H9 (cell line): ENCODE data around the gene RNLS. TPM values are rescaled to one million over a fixed set of nuclear protein-coding genes. Genes with fewer than 3 reads are reported as not detected.

Experiments
- DNase-seq: peaks from one replicate; pipeline ENCODE4 v3.0.0-alpha.2; 2017
- H2AFZ ChIP-seq: one replicate; pipeline ENCODE4 v1.6.1; 2013; ENCODE audit warnings: mild to moderate bottlenecking, low read length, control low read depth, moderate library complexity
- H2AK5ac ChIP-seq: 2 replicates; pipeline ENCODE4 v1.6.1; 2013; ENCODE audit warnings: low read length, control low read depth, mixed read lengths; ENCODE audit not compliant: insufficient read length
- H2BK120ac ChIP-seq: one replicate; pipeline ENCODE4 v1.6.1; 2013; ENCODE audit warnings: low read depth, mild to moderate bottlenecking, low read length, control low read depth, inconsistent platforms; ENCODE audit not compliant: poor library complexity, severe bottlenecking
- H2BK12ac ChIP-seq: 2 replicates; pipeline ENCODE4 v1.6.1; 2013; ENCODE audit warnings: low read length, control low read depth, mixed read lengths, low read depth; ENCODE audit not compliant: insufficient read length
- H2BK15ac ChIP-seq: 2 replicates; pipeline ENCODE4 v1.6.1; 2013; ENCODE audit warnings: low read depth, low read length, control low read depth
- H2BK20ac ChIP-seq: one replicate; pipeline ENCODE4 v1.6.1; 2013; ENCODE audit warnings: low read depth, mild to moderate bottlenecking, low read length, control low read depth, inconsistent platforms; ENCODE audit not compliant: poor library complexity, severe bottlenecking
- H2BK5ac ChIP-seq: 2 replicates; pipeline ENCODE4 v1.6.1; 2013; ENCODE audit warnings: low read length, control low read depth, mixed read lengths; ENCODE audit not compliant: insufficient read length
- H3K14ac ChIP-seq: 2 replicates; pipeline ENCODE4 v1.6.1; 2013; ENCODE audit warnings: low read length, control low read depth; ENCODE audit not compliant: insufficient read depth
- H3K18ac ChIP-seq: 2 replicates; pipeline ENCODE4 v1.6.1; 2013; ENCODE audit warnings: low read depth, mild to moderate bottlenecking, mixed read lengths, low read length, control low read depth; ENCODE audit not compliant: insufficient read length
- H3K23ac ChIP-seq: 2 replicates; pipeline ENCODE4 v1.6.1; 2013; ENCODE audit warnings: low read length, control low read depth, mixed read lengths, low read depth; ENCODE audit not compliant: insufficient read length
- H3K23me2 ChIP-seq: 2 replicates; pipeline ENCODE4 v1.6.1; 2013; ENCODE audit warnings: low read depth, mild to moderate bottlenecking, mixed read lengths, low read length, control low read depth; ENCODE audit not compliant: insufficient read length, poor library complexity, severe bottlenecking
- H3K27ac ChIP-seq: 2 replicates; pipeline ENCODE4 v1.5.1; 2013; ENCODE audit warnings: low read length, control low read depth, mixed read lengths, low read depth; ENCODE audit not compliant: insufficient read length
- H3K27me3 ChIP-seq: 2 replicates; pipeline ENCODE4 v1.6.1; 2013; ENCODE audit warnings: low read length, control low read depth, inconsistent platforms; ENCODE audit not compliant: insufficient read depth
- H3K4ac ChIP-seq: 2 replicates; pipeline ENCODE4 v1.6.1; 2013; ENCODE audit warnings: low read depth, mild to moderate bottlenecking, control low read depth, inconsistent platforms, low read length, moderate library complexity
- H3K4me1 ChIP-seq: 2 replicates; pipeline ENCODE4 v1.6.1; 2013; ENCODE audit warnings: low read length, control low read depth, inconsistent platforms; ENCODE audit not compliant: insufficient read depth
- H3K4me2 ChIP-seq: 2 replicates; pipeline ENCODE4 v1.6.1; 2013; ENCODE audit warnings: low read length, control low read depth, mixed read lengths; ENCODE audit not compliant: insufficient read length, insufficient read depth
- H3K56ac ChIP-seq: 2 replicates; pipeline ENCODE4 v1.6.1; 2013; ENCODE audit warnings: low read depth, mild to moderate bottlenecking, mixed read lengths, low read length, control low read depth; ENCODE audit not compliant: insufficient read length
- H3K79me1 ChIP-seq: 2 replicates; pipeline ENCODE4 v1.6.1; 2013; ENCODE audit warnings: low read depth, mild to moderate bottlenecking, moderate library complexity, low read length, control low read depth, inconsistent platforms; ENCODE audit not compliant: insufficient read depth, poor library complexity, severe bottlenecking
- H3K79me2 ChIP-seq: 2 replicates; pipeline ENCODE4 v1.6.1; 2013; ENCODE audit warnings: low read length, control low read depth, inconsistent platforms; ENCODE audit not compliant: insufficient read depth
- H3K9ac ChIP-seq: 2 replicates; pipeline ENCODE4 v1.6.1; 2013; ENCODE audit warnings: low read length, control low read depth, mixed read lengths; ENCODE audit not compliant: insufficient read length; ENCODE audit errors: extremely low read depth
- H3K9me3 ChIP-seq: one replicate; pipeline ENCODE4 v1.6.1; 2013; ENCODE audit warnings: low read depth, low read length, inconsistent platforms; ENCODE audit not compliant: control insufficient read depth
- H3T11ph ChIP-seq: one replicate; pipeline ENCODE4 v1.6.1; 2013; ENCODE audit warnings: mild to moderate bottlenecking, low read length, control low read depth, inconsistent platforms
- H4K20me1 ChIP-seq: one replicate; pipeline ENCODE4 v1.6.1; 2013; ENCODE audit not compliant: control insufficient read depth, insufficient read length, insufficient read depth
- H4K5ac ChIP-seq: 2 replicates; pipeline ENCODE4 v1.6.1; 2013; ENCODE audit warnings: low read depth, mild to moderate bottlenecking, mixed read lengths, low read length, control low read depth; ENCODE audit not compliant: insufficient read length
- H4K8ac ChIP-seq: replicated peaks from 2 replicates; pipeline ENCODE4 v1.6.1; 2013; ENCODE audit warnings: low read length, control low read depth, mixed read lengths, low read depth; ENCODE audit not compliant: insufficient read length
- H4K91ac ChIP-seq: 2 replicates; pipeline ENCODE4 v1.6.1; 2013; ENCODE audit warnings: low read depth, mild to moderate bottlenecking, moderate library complexity, mixed read lengths, low read length, control low read depth; ENCODE audit not compliant: insufficient read length
- H3K27ac Mint-ChIP-seq, 3 experiments: 2 replicates in 2 of 3; 3 replicates in 1 of 3; pipeline ENCODE4 v1.8.0; 2020 to 2021; ENCODE audit warnings: mixed read lengths in 3 of 3, mild to moderate bottlenecking in 1 of 3, moderate library complexity in 1 of 3
- H3K27me3 Mint-ChIP-seq: 2 replicates; pipeline ENCODE4 v1.8.0; 2021; ENCODE audit warnings: low read depth, mild to moderate bottlenecking, moderate library complexity, mixed read lengths
- H3K36me3 Mint-ChIP-seq, 3 experiments: 2 replicates in 2 of 3; 3 replicates in 1 of 3; pipeline ENCODE4 v1.8.0; 2020 to 2021; ENCODE audit warnings: low read depth in 3 of 3, mixed read lengths in 3 of 3; ENCODE audit not compliant: insufficient read depth in 1 of 3
- H3K4me1 Mint-ChIP-seq, 2 experiments: 2 replicates each; pipeline ENCODE4 v1.8.0; 2020; ENCODE audit warnings: mixed read lengths in 2 of 2
- H3K4me3 Mint-ChIP-seq, 2 experiments: 2 replicates in 1 of 2; 3 replicates in 1 of 2; pipeline ENCODE4 v1.8.0; 2020 to 2021; ENCODE audit warnings: mild to moderate bottlenecking in 2 of 2, mixed read lengths in 2 of 2, moderate library complexity in 1 of 2
- H3K9me3 Mint-ChIP-seq, 2 experiments: 2 replicates in 1 of 2; 3 replicates in 1 of 2; pipeline ENCODE4 v1.8.0; 2020; ENCODE audit warnings: mild to moderate bottlenecking in 2 of 2, mixed read lengths in 2 of 2, moderate library complexity in 1 of 2
- CTCF ChIP-seq: fragments of 200-600 bp; sonication (generic); conservative IDR thresholded peaks from 3 replicates; pipeline ENCODE4 v1.8.0; 2021; ENCODE audit warnings: antibody characterized with exemption, mild to moderate bottlenecking
- WGBS: extraction: QIAGEN DNeasy Blood & Tissue Kit; methylation state at CpG from one replicate; pipeline ENCODE4 v1.1.7; 2013; ENCODE audit warnings: missing lambda C conversion rate, low lambda C conversion rate, mixed read lengths; ENCODE audit not compliant: insufficient read length; ENCODE audit errors: extremely low coverage; 5-methylcytosine and 5-hydroxymethylcytosine counted together
- total RNA-seq: library from RNA; stranded (reverse); gene quantifications from 2 replicates; pipeline ENCODE4 v1.2.1, GENCODE V29; 2021

Gene RNLS
- total RNA-seq, 1 experiment from 2014 or later = 7.5 TPM

GRCh38 chr10:88408096-88408495, 175.0 kb downstream of the RNLS start:
- Mint-ChIP-seq H3K9me3 (no peaks in the 10 kb centered on the region), H3K4me1 (no peaks in the 10 kb centered on the region), H3K27ac (no peak overlapping the region), H3K27me3 (no peaks in the 10 kb centered on the region), H3K4me3 (no peak overlapping the region), H3K36me3 (no peaks in the 10 kb centered on the region)
- H3K79me1 ChIP-seq = no peaks in the 10 kb centered on the region
- WGBS = no CpG with 5 or more reads among the region's 2 CpGs
- H3K27ac ChIP-seq = no peak overlapping the region
- H3T11ph ChIP-seq = no peak overlapping the region
- H3K18ac ChIP-seq = no peak overlapping the region
- no peak overlapping the region for H3K4me2 ChIP-seq
- TF ChIP-seq CTCF = no peak
- H3K4ac ChIP-seq = no peak overlapping the region
- H2BK20ac ChIP-seq = no peak overlapping the region
- H4K8ac ChIP-seq = no peak overlapping the region
- no peak overlapping the region for H4K5ac ChIP-seq
- H3K23ac ChIP-seq = no peak overlapping the region
- H2BK120ac ChIP-seq = no peak overlapping the region
- no peaks in the 10 kb centered on the region for H3K4me1 ChIP-seq
- H3K23me2 ChIP-seq = no peaks in the 10 kb centered on the region
- H2BK5ac ChIP-seq = no peak overlapping the region
- no peak overlapping the region for H3K56ac ChIP-seq
- H4K20me1 ChIP-seq = no peaks in the 10 kb centered on the region
- H2BK12ac ChIP-seq = no peak overlapping the region
- no peak overlapping the region for H4K91ac ChIP-seq
- no peak overlapping the region for H2BK15ac ChIP-seq
- H3K14ac ChIP-seq = no peak overlapping the region
- H3K9me3 ChIP-seq = no peaks in the 10 kb centered on the region
- H3K79me2 ChIP-seq = no peaks in the 10 kb centered on the region
- no peak overlapping the region for H2AK5ac ChIP-seq
- DNase-seq = no peak
- H2AFZ ChIP-seq = no peak overlapping the region
- no peak overlapping the region for H3K9ac ChIP-seq
- H3K27me3 ChIP-seq = no peaks in the 10 kb centered on the region
